K562 (cell line): ENCODE data around the gene GNA14. TPM values are rescaled to one million over a fixed set of nuclear protein-coding genes. Genes with fewer than 3 reads are reported as not detected.
"Not testable (repeated sequence)": the region's sequence is repeated elsewhere in the genome, so short reads cannot be mapped to it uniquely, and the experiment has no call there.

Experiments used
- ATAC-seq: fragments of 200-7000 bp; cut with Tn5 transposase; 3 replicates; pipeline ENCODE4 v1.9.1; 2020; ENCODE audit warnings: moderate library complexity
- BruUV-seq: library from RNA; stranded (reverse); fragments of 400-500 nt; replicated peaks from 2 replicates; lab custom pipeline; 2021; lab: Mats Ljungman, UMichigan
- CTCF ChIA-PET: fragments of 300-600 bp; formaldehyde crosslinking; extraction: SDS; loops from one replicate; lab custom pipeline; 2021; ENCODE audit warnings: low intra/inter-chr PET ratio; lab: Yijun Ruan, JAX
- POLR2A ChIA-PET: fragments of 300-600, 350-650 bp; sonication (Branson Sonifier 250); formaldehyde crosslinking; extraction: SDS; loops from one replicate; lab custom pipeline; 2021; ENCODE audit warnings: antibody characterized with exemption, inconsistent platforms; lab: Yijun Ruan, JAX
- DNase-seq, 4 experiments: peaks; one replicate each; pipeline versions ENCODE4 v3.0.0 to v3.0.0-alpha.2; 2011 to 2018; ENCODE audit warnings: low spot score in 3 of 4, mixed read lengths in 3 of 4; ENCODE audit errors: extremely low read depth in 1 of 4
- FAIRE-seq: peaks from 2 replicates; lab custom pipeline; 2011; peaks lifted over from hg19 to GRCh38; lab: Jason Lieb, UNC
- H2AFZ ChIP-seq: 2 replicates; pipeline ENCODE4 v1.6.0; 2011; ENCODE audit warnings: low read depth, low read length, control low read depth, inconsistent platforms
- H3K27ac ChIP-seq: fragments of 200-600 bp; 3 replicates; pipeline ENCODE4 v1.8.0; 2011; ENCODE audit warnings: low read depth, mild to moderate bottlenecking, control low read depth, inconsistent platforms, low read length, moderate library complexity, mixed read lengths; ENCODE audit errors: extremely low read depth
- H3K27me3 ChIP-seq, 2 experiments: fragments of 300-600 bp in 1 of 2; 2 replicates in 1 of 2; 3 replicates in 1 of 2; pipeline versions ENCODE4 v1.6.0 to v1.8.0; 2011; ENCODE audit warnings: inconsistent platforms in 2 of 2, low read length in 2 of 2, mild to moderate bottlenecking in 1 of 2, mixed read lengths in 1 of 2, moderate library complexity in 1 of 2; ENCODE audit not compliant: control insufficient read depth in 2 of 2, insufficient read depth in 2 of 2
- H3K36me3 ChIP-seq: fragments of 300-600 bp; 3 replicates; pipeline ENCODE4 v1.8.0; 2011; ENCODE audit warnings: mild to moderate bottlenecking, low read length, inconsistent platforms; ENCODE audit not compliant: control insufficient read depth, insufficient read depth
- H3K4me1 ChIP-seq, 2 experiments: fragments of 200-600 bp in 1 of 2; replicated peaks in 1 of 2; 2 replicates in 1 of 2; 3 replicates in 1 of 2; pipeline versions ENCODE4 v1.5.1 to v1.8.0; 2011; ENCODE audit warnings: inconsistent platforms in 2 of 2, low read length in 2 of 2, mild to moderate bottlenecking in 1 of 2, mixed read lengths in 1 of 2, moderate library complexity in 1 of 2; ENCODE audit not compliant: control insufficient read depth in 2 of 2, insufficient read depth in 2 of 2
- H3K4me2 ChIP-seq: 2 replicates; pipeline ENCODE4 v1.6.1; 2011; ENCODE audit warnings: low read length, control low read depth, inconsistent platforms, mixed read lengths; ENCODE audit not compliant: insufficient read depth
- H3K4me3 ChIP-seq: fragments of 200-600 bp; sonication (generic), shearing (Covaris generic); 2 replicates; pipeline ENCODE4 v1.5.1; 2016; ENCODE audit warnings: control low read depth, inconsistent platforms
- H3K79me2 ChIP-seq: fragments of 200-600 bp; 3 replicates; pipeline ENCODE4 v1.8.0; 2011; ENCODE audit warnings: low read length, inconsistent platforms; ENCODE audit not compliant: control insufficient read depth, insufficient read depth
- H3K9ac ChIP-seq, 2 experiments: 2 replicates each; pipeline versions ENCODE4 v1.6.0 to v1.6.1; 2011; ENCODE audit warnings: low read depth in 2 of 2, low read length in 2 of 2, control low read depth in 1 of 2, inconsistent platforms in 1 of 2, mild to moderate bottlenecking in 1 of 2, mixed read lengths in 1 of 2; ENCODE audit not compliant: insufficient read depth in 1 of 2
- H3K9me1 ChIP-seq: one replicate; pipeline ENCODE4 v1.6.0; 2011; ENCODE audit warnings: inconsistent platforms, mild to moderate bottlenecking, low read length, moderate library complexity; ENCODE audit not compliant: control insufficient read depth, insufficient read depth
- H3K9me3 ChIP-seq: replicated peaks from 2 replicates; pipeline ENCODE4 v1.5.1; 2011; ENCODE audit warnings: low read depth, low read length, inconsistent platforms; ENCODE audit not compliant: control insufficient read depth, insufficient read depth
- H4K20me1 ChIP-seq: replicated peaks from 2 replicates; pipeline ENCODE4 v1.6.1; 2011; ENCODE audit warnings: low read length, inconsistent platforms, mixed read lengths; ENCODE audit not compliant: control insufficient read depth, insufficient read depth
- BRCA1 ChIP-seq, 2 experiments: fragments of 450-650 bp in 1 of 2; sonication (generic) in 1 of 2; formaldehyde crosslinking in 1 of 2; IDR thresholded peaks; 2 replicates each; pipeline versions ENCODE4 v1.5.0 to v1.6.1; 2017 to 2020; ENCODE audit warnings: mild to moderate bottlenecking in 1 of 2, missing genetic modification reagents in 1 of 2
- GATAD2B ChIP-seq: fragments of 450-650 bp; IDR thresholded peaks from 2 replicates; pipeline ENCODE4 v1.6.1; 2017; ENCODE audit warnings: mild to moderate bottlenecking, borderline replicate concordance
- NFATC3 ChIP-seq: fragments of 450-650 bp; IDR thresholded peaks from 2 replicates; pipeline ENCODE4 v1.6.1; 2017; ENCODE audit warnings: mild to moderate bottlenecking
- ZNF24 ChIP-seq: fragments of 450-650 bp; IDR thresholded peaks from 2 replicates; pipeline ENCODE4 v1.6.1; 2016
- ZNF778 ChIP-seq: fragments of 450-650 bp; formaldehyde crosslinking; IDR thresholded peaks from 2 replicates; pipeline ENCODE4 v1.4.0; 2020; ENCODE audit warnings: mild to moderate bottlenecking, moderate library complexity
- WGBS: fragments of 100-300 bp; shearing (Covaris generic); methylation state at CpG from one replicate; pipeline ENCODE4 v1.1.6; 2016; ENCODE audit warnings: low coverage, mixed read lengths; ENCODE audit not compliant: insufficient coverage; ENCODE audit errors: missing lambda C conversion rate; 5-methylcytosine and 5-hydroxymethylcytosine counted together
- in situ Hi-C: fragments of 300-500 bp; cut with MboI; formaldehyde crosslinking; loops from 4 replicates; pipeline ENCODE4 v1.15.0; 2018; ENCODE audit warnings: inconsistent platforms, mixed read lengths
- intact Hi-C: fragments of 100-400 bp; cut with micrococcal nuclease; formaldehyde crosslinking; loops from 2 replicates; pipeline ENCODE4 v1.14.2; 2022
- polyA plus RNA-seq, 8 experiments: library from polyadenylated mRNA; depleted of rRNA in 4 of 8; stranded (reverse) in 5 of 8; unstranded in 3 of 8; fragments of >200 nt; fragmentation: Nextera tagmentation in 2 of 8; fragmentation: Illumina TruSeq in 1 of 8; extraction: Ambion mirVana in 2 of 8; extraction: Trizol in 1 of 8; gene quantifications; 2 replicates each; pipeline versions ENCODE4 v1.2.1 to v1.2.3, GENCODE V29; 2011 to 2014; ENCODE audit warnings: inconsistent platforms in 1 of 8, missing spikeins in 1 of 8
- total RNA-seq, 7 experiments: library from RNA; depleted of rRNA in 6 of 7; stranded (reverse); fragments of >200 nt in 6 of 7; fragmentation: Illumina TruSeq in 2 of 7; extraction: Trizol in 2 of 7; gene quantifications; 2 replicates each; pipeline versions ENCODE4 v1.2.1 to v1.2.3, GENCODE V29; 2011 to 2021; ENCODE audit warnings: low replicate concordance in 1 of 7
- TF ChIP-seq, protein P1 (sequence below): fragments of 450-650 bp; formaldehyde crosslinking; IDR thresholded peaks from 2 replicates; pipeline ENCODE4 v1.4.0; 2020; ENCODE audit warnings: mild to moderate bottlenecking, mixed read lengths
- TF ChIP-seq, protein P2 (sequence below): fragments of 450-650 bp; IDR thresholded peaks from 2 replicates; pipeline ENCODE4 v1.6.1; 2016; ENCODE audit warnings: missing biosample characterization, missing genetic modification characterization

The GNA14 gene
- total and polyA plus RNA-seq, 9 of the 15 experiments (the other 6 are each of a cell fraction or from before 2014, with no cell fraction given), result 0.03 to 0.11 (median 0.03) TPM; not detected in 6

DNA sequence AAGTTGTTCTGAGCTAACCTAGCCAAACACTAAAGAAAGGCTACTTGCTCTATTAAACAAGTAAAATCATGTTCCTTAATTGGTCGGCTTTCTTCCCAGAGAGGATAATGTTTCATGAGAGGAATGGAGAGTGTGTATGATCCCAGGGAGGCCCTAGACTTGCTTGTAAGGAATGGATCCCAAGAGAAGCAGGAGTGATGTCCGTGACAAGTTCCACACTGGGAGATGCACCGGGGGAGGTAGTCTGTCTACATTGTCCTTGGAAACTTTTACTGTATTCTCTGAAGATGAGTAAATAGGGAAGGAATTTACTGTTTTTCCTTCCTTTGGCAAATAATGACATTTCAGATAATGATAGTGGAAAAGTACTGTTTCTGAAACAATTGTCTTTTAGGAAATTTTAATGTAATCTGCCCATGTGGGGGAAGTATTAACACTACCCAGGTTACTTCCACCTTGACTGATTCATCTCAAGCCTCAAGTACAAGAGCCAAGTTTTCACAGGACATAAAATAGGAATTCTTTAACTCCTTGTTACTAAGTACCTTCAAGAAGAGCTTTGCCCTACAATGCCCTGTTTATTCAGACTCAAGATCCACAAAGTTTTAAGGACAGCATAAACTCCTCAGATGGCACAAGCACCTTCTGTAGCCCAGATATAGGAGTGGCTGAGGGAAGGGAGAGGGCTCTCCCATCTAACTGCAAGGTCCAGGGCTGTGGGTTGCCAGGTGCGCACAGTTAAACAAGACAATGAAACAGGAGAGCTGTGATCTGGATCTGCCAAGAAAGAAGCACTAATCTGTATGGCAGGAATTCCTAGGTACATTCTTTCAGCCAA lies 152.1 kb downstream of the GNA14 start (continued):
- TF ChIP-seq, protein P1, sequence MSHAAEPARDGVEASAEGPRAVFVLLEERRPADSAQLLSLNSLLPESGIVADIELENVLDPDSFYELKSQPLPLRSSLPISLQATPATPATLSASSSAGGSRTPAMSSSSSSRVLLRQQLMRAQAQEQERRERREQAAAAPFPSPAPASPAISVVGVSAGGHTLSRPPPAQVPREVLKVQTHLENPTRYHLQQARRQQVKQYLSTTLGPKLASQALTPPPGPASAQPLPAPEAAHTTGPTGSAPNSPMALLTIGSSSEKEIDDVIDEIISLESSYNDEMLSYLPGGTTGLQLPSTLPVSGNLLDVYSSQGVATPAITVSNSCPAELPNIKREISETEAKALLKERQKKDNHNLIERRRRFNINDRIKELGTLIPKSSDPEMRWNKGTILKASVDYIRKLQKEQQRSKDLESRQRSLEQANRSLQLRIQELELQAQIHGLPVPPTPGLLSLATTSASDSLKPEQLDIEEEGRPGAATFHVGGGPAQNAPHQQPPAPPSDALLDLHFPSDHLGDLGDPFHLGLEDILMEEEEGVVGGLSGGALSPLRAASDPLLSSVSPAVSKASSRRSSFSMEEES (CRISPR knock-in tag), result no peak
- TF ChIP-seq BRCA1 (IDR thresholded peaks at IDR 0.05), result no peak
- no peak for TF ChIP-seq BRCA1 (CRISPR knock-in tag; IDR thresholded peaks at IDR 0.05)
- TF ChIP-seq ZNF778 (CRISPR knock-in tag), result no peak
- TF ChIP-seq, protein P2, sequence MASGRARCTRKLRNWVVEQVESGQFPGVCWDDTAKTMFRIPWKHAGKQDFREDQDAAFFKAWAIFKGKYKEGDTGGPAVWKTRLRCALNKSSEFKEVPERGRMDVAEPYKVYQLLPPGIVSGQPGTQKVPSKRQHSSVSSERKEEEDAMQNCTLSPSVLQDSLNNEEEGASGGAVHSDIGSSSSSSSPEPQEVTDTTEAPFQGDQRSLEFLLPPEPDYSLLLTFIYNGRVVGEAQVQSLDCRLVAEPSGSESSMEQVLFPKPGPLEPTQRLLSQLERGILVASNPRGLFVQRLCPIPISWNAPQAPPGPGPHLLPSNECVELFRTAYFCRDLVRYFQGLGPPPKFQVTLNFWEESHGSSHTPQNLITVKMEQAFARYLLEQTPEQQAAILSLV (tag), result no peak
- no peak for TF ChIP-seq GATAD2B
- TF ChIP-seq ZNF24, result no peak
- TF ChIP-seq NFATC3, result no peak
- TF ChIP-seq, all 486 proteins: peak for 0

DNA sequence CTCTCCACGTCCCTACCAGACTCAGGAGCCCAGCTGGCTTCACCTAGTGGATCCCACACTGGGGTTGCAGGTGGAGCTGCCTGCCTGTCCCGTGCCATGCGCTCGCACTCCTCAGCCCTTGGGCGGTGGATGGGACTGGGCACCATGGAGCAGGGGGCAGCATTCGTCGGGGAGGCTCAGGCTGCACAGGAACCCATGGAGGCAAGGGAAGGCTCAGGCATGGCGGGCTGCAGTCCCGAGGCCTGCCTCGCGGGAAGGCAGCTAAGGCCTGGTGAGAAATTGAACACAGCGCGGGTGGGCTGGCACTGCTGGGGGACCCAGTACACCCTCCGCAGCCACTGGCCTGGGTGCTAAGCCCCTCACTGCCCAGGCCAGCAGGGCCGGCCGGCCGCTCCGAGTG lies 157.8 kb downstream of the GNA14 start:
- H4K20me1 ChIP-seq, H3K9ac ChIP-seq, H3K27ac ChIP-seq, intact Hi-C loops, H3K27me3 ChIP-seq, DNase-seq, H3K9me3 ChIP-seq, FAIRE-seq, H2AFZ ChIP-seq, H3K9me1 ChIP-seq, CTCF ChIA-PET, POLR2A ChIA-PET, H3K4me3 ChIP-seq, BruUV-seq, H3K4me2 ChIP-seq, ATAC-seq, H3K79me2 ChIP-seq, in situ Hi-C loops, H3K4me1 ChIP-seq, H3K36me3 ChIP-seq: not testable (repeated sequence)
- 11% methylated on average over 8 of the region's 18 CpGs for WGBS
